Neural cell (in vitro differentiated cells): ENCODE results near the gene SYT2. TPM values are rescaled to one million over a fixed set of nuclear protein-coding genes. Genes with fewer than 3 reads are reported as not detected.

ENCODE experiments used
- H2AFZ ChIP-seq: fragments of 200-600, 300-800 bp; sonication (generic), shearing (Covaris generic); 2 replicates; pipeline ENCODE4 v1.6.0; 2014; ENCODE audit warnings: low read depth, mild to moderate bottlenecking, antibody characterized with exemption, low read length, moderate library complexity
- H3F3A ChIP-seq: fragments of 200-600 bp; shearing (Covaris generic); 2 replicates; pipeline ENCODE4 v1.6.1; 2016; ENCODE audit warnings: mild to moderate bottlenecking, moderate library complexity, mixed read lengths, antibody characterized with exemption, low read length; ENCODE audit not compliant: insufficient read depth, poor library complexity, severe bottlenecking
- H3K27ac ChIP-seq: fragments of 200-600, 300-800 bp; sonication (generic), shearing (Covaris generic); 2 replicates; pipeline ENCODE4 v1.5.1; 2014; ENCODE audit warnings: mild to moderate bottlenecking, low read length, moderate library complexity
- H3K27me3 ChIP-seq: fragments of 300-800, 200-600 bp; sonication (generic), shearing (Covaris generic); 2 replicates; pipeline ENCODE4 v1.6.0; 2014; ENCODE audit warnings: mild to moderate bottlenecking, low read depth, low read length, moderate library complexity; ENCODE audit not compliant: insufficient read depth
- H3K36me3 ChIP-seq: fragments of 300-800, 200-600 bp; sonication (generic), shearing (Covaris generic); 2 replicates; pipeline ENCODE4 v1.5.1; 2014; ENCODE audit warnings: mild to moderate bottlenecking, antibody characterized with exemption, low read length, moderate library complexity; ENCODE audit not compliant: insufficient read depth
- H3K4me2 ChIP-seq: fragments of 300-800, 200-600 bp; sonication (generic), shearing (Covaris generic); 2 replicates; pipeline ENCODE4 v1.6.0; 2014; ENCODE audit warnings: mild to moderate bottlenecking, low read length
- H3K4me3 ChIP-seq: fragments of 300-800, 200-600 bp; sonication (generic), shearing (Covaris generic); 2 replicates; pipeline ENCODE4 v1.5.1; 2014; ENCODE audit warnings: mild to moderate bottlenecking, low read length, moderate library complexity
- H3K79me2 ChIP-seq: fragments of 200-600 bp; shearing (Covaris generic); replicated peaks from 2 replicates; pipeline ENCODE4 v1.6.0; 2014; ENCODE audit warnings: mild to moderate bottlenecking, low read length, moderate library complexity; ENCODE audit not compliant: insufficient read depth
- H3K9ac ChIP-seq: fragments of 300-800, 200-600 bp; sonication (generic), shearing (Covaris generic); 2 replicates; pipeline ENCODE4 v1.6.1; 2016; ENCODE audit warnings: mild to moderate bottlenecking, low read length, mixed read lengths
- H3K9me2 ChIP-seq: fragments of 200-600 bp; shearing (Covaris generic); 2 replicates; pipeline ENCODE4 v1.6.1; 2016; ENCODE audit warnings: mild to moderate bottlenecking, low read length, mixed read lengths; ENCODE audit not compliant: insufficient read depth
- H3K9me3 ChIP-seq: fragments of 200-600, 300-800 bp; sonication (generic), shearing (Covaris generic); 2 replicates; pipeline ENCODE4 v1.6.1; 2016; ENCODE audit warnings: mild to moderate bottlenecking, mixed run types, low read length, moderate library complexity, mixed read lengths
- H4K20me1 ChIP-seq: fragments of 200-600 bp; shearing (Covaris generic); 2 replicates; pipeline ENCODE4 v1.6.1; 2016; ENCODE audit warnings: mild to moderate bottlenecking, mixed run types; ENCODE audit not compliant: insufficient read depth
- EP300 ChIP-seq: fragments of 450-650 bp; conservative IDR thresholded peaks from 2 replicates; pipeline ENCODE4 v1.6.1; 2014; ENCODE audit warnings: antibody characterized with exemption, mild to moderate bottlenecking, moderate library complexity; ENCODE audit not compliant: poor library complexity, severe bottlenecking
- EZH2 ChIP-seq: fragments of 200-600, 300-800 bp; shearing (Covaris generic), sonication (generic); IDR thresholded peaks from 2 replicates; pipeline ENCODE4 v1.6.1; 2014; ENCODE audit warnings: antibody characterized with exemption, low read length, borderline replicate concordance, mild to moderate bottlenecking; ENCODE audit not compliant: insufficient read depth, poor library complexity, severe bottlenecking
- MXI1 ChIP-seq: fragments of 450-650 bp; conservative IDR thresholded peaks from 2 replicates; pipeline ENCODE4 v1.6.1; 2014; ENCODE audit warnings: antibody characterized with exemption, mild to moderate bottlenecking; ENCODE audit not compliant: poor library complexity, severe bottlenecking
- POLR2AphosphoS5 ChIP-seq: IDR thresholded peaks from 2 replicates; pipeline ENCODE4 v1.6.1; 2012
- RAD21 ChIP-seq: fragments of 450-650 bp; conservative IDR thresholded peaks from 2 replicates; pipeline ENCODE4 v1.6.1; 2014; ENCODE audit warnings: antibody characterized with exemption, mild to moderate bottlenecking, moderate library complexity
- SMC3 ChIP-seq: fragments of 450-650 bp; conservative IDR thresholded peaks from 2 replicates; pipeline ENCODE4 v1.6.1; 2014; ENCODE audit warnings: antibody characterized with exemption, mild to moderate bottlenecking, moderate library complexity; ENCODE audit not compliant: poor library complexity
- TAF1 ChIP-seq: IDR thresholded peaks from 2 replicates; pipeline ENCODE4 v1.6.1; 2012; ENCODE audit warnings: low read depth
- polyA plus RNA-seq: library from polyadenylated mRNA; depleted of rRNA; stranded (reverse); fragments of >200 nt; gene quantifications from 2 replicates; pipeline ENCODE4 v1.2.3, GENCODE V29; 2014
- TF ChIP-seq, protein P1 (sequence below): fragments of 450-650 bp; IDR thresholded peaks from 2 replicates; pipeline ENCODE4 v1.5.1; 2014; ENCODE audit warnings: antibody characterized with exemption, mild to moderate bottlenecking, moderate library complexity; ENCODE audit not compliant: poor library complexity, severe bottlenecking
- TF ChIP-seq, protein P2 (sequence below): IDR thresholded peaks from 2 replicates; pipeline ENCODE4 v1.6.1; 2012; ENCODE audit warnings: borderline replicate concordance

SYT2 gene
- polyA plus RNA-seq, 1 donor from 2014 or later = 0.04 TPM

DNA sequence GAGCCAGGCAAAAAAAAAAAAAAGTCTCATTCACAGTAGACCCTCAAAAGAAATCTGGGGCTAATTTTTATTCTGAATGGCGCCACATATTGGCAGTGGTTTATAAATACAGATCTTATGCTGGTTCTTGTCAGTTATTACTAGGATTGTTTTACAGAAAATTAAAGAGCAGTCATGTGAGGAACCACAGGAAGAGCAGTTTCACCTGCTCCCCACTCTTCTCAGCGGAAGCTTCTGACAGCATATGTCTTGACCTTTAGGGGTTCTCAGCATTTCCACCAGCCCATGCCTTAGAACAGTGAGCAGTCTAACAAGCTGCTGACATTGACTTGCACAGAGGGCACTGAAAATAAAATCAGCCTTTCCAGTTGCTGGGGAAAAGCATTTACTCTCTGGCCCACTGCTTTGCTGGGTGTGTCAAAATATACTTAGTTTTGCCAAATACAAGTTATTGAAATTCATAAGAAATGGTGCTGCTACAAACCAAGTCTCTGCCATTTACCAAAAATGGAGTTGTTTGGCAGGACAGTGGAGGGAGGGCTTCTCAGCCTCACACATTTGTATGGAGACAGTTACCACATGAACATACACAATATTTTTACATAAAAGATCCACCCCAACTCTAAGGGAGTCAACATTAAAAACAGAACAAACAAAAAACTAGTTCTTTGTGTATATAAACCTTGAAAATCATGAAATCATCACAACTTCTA is 144.2 kb downstream of the SYT2 start:
- H3K27ac ChIP-seq = no peak overlapping the region
- H3K36me3 ChIP-seq = peaks cover 5% of the 10 kb centered on the region
- H3K4me3 ChIP-seq = no peak overlapping the region
- no peaks in the 10 kb centered on the region for H3F3A ChIP-seq
- H3K9me3 ChIP-seq = no peaks in the 10 kb centered on the region
- H2AFZ ChIP-seq = no peak overlapping the region
- TF ChIP-seq EP300 = no peak
- TF ChIP-seq, protein P1, sequence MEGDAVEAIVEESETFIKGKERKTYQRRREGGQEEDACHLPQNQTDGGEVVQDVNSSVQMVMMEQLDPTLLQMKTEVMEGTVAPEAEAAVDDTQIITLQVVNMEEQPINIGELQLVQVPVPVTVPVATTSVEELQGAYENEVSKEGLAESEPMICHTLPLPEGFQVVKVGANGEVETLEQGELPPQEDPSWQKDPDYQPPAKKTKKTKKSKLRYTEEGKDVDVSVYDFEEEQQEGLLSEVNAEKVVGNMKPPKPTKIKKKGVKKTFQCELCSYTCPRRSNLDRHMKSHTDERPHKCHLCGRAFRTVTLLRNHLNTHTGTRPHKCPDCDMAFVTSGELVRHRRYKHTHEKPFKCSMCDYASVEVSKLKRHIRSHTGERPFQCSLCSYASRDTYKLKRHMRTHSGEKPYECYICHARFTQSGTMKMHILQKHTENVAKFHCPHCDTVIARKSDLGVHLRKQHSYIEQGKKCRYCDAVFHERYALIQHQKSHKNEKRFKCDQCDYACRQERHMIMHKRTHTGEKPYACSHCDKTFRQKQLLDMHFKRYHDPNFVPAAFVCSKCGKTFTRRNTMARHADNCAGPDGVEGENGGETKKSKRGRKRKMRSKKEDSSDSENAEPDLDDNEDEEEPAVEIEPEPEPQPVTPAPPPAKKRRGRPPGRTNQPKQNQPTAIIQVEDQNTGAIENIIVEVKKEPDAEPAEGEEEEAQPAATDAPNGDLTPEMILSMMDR = no peak
- no peak for TF ChIP-seq MXI1
- TF ChIP-seq POLR2AphosphoS5 = no peak
- TF ChIP-seq, protein P2, sequence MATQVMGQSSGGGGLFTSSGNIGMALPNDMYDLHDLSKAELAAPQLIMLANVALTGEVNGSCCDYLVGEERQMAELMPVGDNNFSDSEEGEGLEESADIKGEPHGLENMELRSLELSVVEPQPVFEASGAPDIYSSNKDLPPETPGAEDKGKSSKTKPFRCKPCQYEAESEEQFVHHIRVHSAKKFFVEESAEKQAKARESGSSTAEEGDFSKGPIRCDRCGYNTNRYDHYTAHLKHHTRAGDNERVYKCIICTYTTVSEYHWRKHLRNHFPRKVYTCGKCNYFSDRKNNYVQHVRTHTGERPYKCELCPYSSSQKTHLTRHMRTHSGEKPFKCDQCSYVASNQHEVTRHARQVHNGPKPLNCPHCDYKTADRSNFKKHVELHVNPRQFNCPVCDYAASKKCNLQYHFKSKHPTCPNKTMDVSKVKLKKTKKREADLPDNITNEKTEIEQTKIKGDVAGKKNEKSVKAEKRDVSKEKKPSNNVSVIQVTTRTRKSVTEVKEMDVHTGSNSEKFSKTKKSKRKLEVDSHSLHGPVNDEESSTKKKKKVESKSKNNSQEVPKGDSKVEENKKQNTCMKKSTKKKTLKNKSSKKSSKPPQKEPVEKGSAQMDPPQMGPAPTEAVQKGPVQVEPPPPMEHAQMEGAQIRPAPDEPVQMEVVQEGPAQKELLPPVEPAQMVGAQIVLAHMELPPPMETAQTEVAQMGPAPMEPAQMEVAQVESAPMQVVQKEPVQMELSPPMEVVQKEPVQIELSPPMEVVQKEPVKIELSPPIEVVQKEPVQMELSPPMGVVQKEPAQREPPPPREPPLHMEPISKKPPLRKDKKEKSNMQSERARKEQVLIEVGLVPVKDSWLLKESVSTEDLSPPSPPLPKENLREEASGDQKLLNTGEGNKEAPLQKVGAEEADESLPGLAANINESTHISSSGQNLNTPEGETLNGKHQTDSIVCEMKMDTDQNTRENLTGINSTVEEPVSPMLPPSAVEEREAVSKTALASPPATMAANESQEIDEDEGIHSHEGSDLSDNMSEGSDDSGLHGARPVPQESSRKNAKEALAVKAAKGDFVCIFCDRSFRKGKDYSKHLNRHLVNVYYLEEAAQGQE = no peak
- no peak for TF ChIP-seq TAF1
- no peak for TF ChIP-seq RAD21
- no peak for TF ChIP-seq EZH2
- no peak for TF ChIP-seq SMC3
- no peaks in the 10 kb centered on the region for H3K79me2 ChIP-seq
- no peaks in the 10 kb centered on the region for H4K20me1 ChIP-seq
- H3K27me3 ChIP-seq = no peaks in the 10 kb centered on the region
- H3K9me2 ChIP-seq = no peaks in the 10 kb centered on the region
- no peak overlapping the region for H3K4me2 ChIP-seq
- no peak overlapping the region for H3K9ac ChIP-seq

DNA sequence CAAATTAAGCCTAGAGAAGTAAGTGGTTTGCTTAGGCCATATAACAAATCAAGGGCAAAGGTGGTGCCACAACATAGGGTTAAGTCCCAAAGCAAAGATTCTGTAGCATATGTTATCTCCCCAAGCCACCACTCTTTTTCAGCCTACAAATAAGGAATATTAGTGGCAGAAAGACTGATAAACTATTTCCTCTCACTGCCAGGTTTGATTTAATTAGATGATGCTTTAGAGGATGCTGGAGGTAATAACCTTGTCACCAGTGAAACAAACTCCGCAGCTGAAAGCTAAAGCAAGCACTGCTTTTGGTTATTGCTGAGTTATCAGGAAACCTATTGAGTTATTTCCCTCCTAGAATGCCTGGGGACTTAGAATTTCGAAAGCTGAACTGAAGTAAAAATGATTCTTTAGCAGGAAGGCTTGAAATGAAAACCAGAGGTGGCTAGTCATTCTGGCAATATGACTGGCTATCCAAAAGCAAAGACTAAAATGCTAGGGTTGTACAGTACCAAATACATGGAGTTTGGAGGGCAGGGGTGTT is 145.2 kb downstream of the SYT2 start:
- TF ChIP-seq MXI1 (no peak), TAF1 (no peak), EP300 (no peak), EZH2 (no peak), RAD21 (no peak), SMC3 (no peak), POLR2AphosphoS5 (no peak)
- TF ChIP-seq, protein P1 = no peak
- TF ChIP-seq, protein P2 = no peak
- Histone ChIP-seq H4K20me1 (no peaks in the 10 kb centered on the region), H3K79me2 (no peaks in the 10 kb centered on the region), H3K9me3 (no peaks in the 10 kb centered on the region), H2AFZ (no peak overlapping the region), H3K4me2 (no peak overlapping the region), H3K27ac (no peak overlapping the region), H3K9me2 (no peaks in the 10 kb centered on the region), H3K9ac (no peak overlapping the region), H3K4me3 (no peak overlapping the region), H3K36me3 (peaks cover 5% of the 10 kb centered on the region), H3F3A (no peaks in the 10 kb centered on the region), H3K27me3 (no peaks in the 10 kb centered on the region)
